IPS-18c (cell line): ENCODE data around the gene IFI16.

Experiments
- H3K4me3 ChIP-seq: 2 replicates; pipeline ENCODE4 v1.7.0; 2013; ENCODE audit warnings: low read depth, mild to moderate bottlenecking, low read length, moderate library complexity; ENCODE audit not compliant: insufficient read depth
- H3K9me3 ChIP-seq: one replicate; pipeline ENCODE4 v1.6.1; 2013; ENCODE audit warnings: mild to moderate bottlenecking, low read length, moderate library complexity; ENCODE audit not compliant: control insufficient read depth, insufficient read depth

IFI16 gene

GRCh38 chr1:159009704-159010361 lies at the start of gene IFI16:
Gene IFI16 (plus strand): TSS chr1:159009907. CDS start chr1:159014681, 4,774 bp downstream.
- H3K4me3 ChIP-seq = no peak within 1 kb of the TSS
- no peaks in the 10 kb centered on the region for H3K9me3 ChIP-seq

- no peaks in the 10 kb centered on the region for H3K9me3 ChIP-seq
These were observed 48.5 kb upstream of the IFI16 start for GRCh38 chr1:158961178-158961577.

GRCh38 chr1:158962983-158963382 lies 46.7 kb upstream of the IFI16 start:
- no peak overlapping the region for H3K4me3 ChIP-seq
- H3K9me3 ChIP-seq = no peaks in the 10 kb centered on the region

More at GRCh38 chr1:158961178-158961577, 48.5 kb upstream of the IFI16 start:
- H3K4me3 ChIP-seq = no peak overlapping the region

GRCh38 chr1:158969166-158969565 lies 40.5 kb upstream of the IFI16 start:
- no peak overlapping the region for H3K4me3 ChIP-seq
- H3K9me3 ChIP-seq = no peaks in the 10 kb centered on the region

GRCh38 chr1:158969855-158970254 lies 39.9 kb upstream of the IFI16 start:
- no peak overlapping the region for H3K4me3 ChIP-seq
- no peaks in the 10 kb centered on the region for H3K9me3 ChIP-seq

GRCh38 chr1:158972841-158973240 lies 36.9 kb upstream of the IFI16 start:
- Histone ChIP-seq H3K9me3 (no peaks in the 10 kb centered on the region), H3K4me3 (no peak overlapping the region)

- no peaks in the 10 kb centered on the region for H3K9me3 ChIP-seq
- H3K4me3 ChIP-seq = no peak overlapping the region
These were observed 33.5 kb upstream of the IFI16 start for GRCh38 chr1:158976219-158976618.

- H3K9me3 ChIP-seq = no peaks in the 10 kb centered on the region
- no peak overlapping the region for H3K4me3 ChIP-seq
These were observed 31.0 kb upstream of the IFI16 start for GRCh38 chr1:158978730-158979129.

GRCh38 chr1:158979229-158979628 lies 30.5 kb upstream of the IFI16 start:
- H3K4me3 ChIP-seq = no peak overlapping the region
- H3K9me3 ChIP-seq = no peaks in the 10 kb centered on the region

- Histone ChIP-seq H3K4me3 (no peak overlapping the region), H3K9me3 (no peaks in the 10 kb centered on the region)
These were observed 26.5 kb upstream of the IFI16 start for GRCh38 chr1:158983235-158983634.

GRCh38 chr1:158984386-158984785 lies 25.3 kb upstream of the IFI16 start:
- no peaks in the 10 kb centered on the region for H3K9me3 ChIP-seq
- H3K4me3 ChIP-seq = no peak overlapping the region

- Histone ChIP-seq H3K4me3 (no peak overlapping the region), H3K9me3 (no peaks in the 10 kb centered on the region)
These were observed 20.3 kb upstream of the IFI16 start for GRCh38 chr1:158989424-158989823.

GRCh38 chr1:158992787-158993312 lies 16.9 kb upstream of the IFI16 start:
- no peak overlapping the region for H3K4me3 ChIP-seq
- H3K9me3 ChIP-seq = no peaks in the 10 kb centered on the region

GRCh38 chr1:158996998-158997397 lies 12.7 kb upstream of the IFI16 start:
- no peaks in the 10 kb centered on the region for H3K9me3 ChIP-seq
- H3K4me3 ChIP-seq = no peak overlapping the region

- Histone ChIP-seq H3K4me3 (no peak overlapping the region), H3K9me3 (no peaks in the 10 kb centered on the region)
These were observed 11.5 kb upstream of the IFI16 start for GRCh38 chr1:158998037-158998780.

- peak overlapping the region; percentile 9; the same call in 1 of the 2 replicates for H3K4me3 ChIP-seq
- H3K9me3 ChIP-seq = no peaks in the 10 kb centered on the region
These were observed 10.9 kb upstream of the IFI16 start for GRCh38 chr1:158998781-158999161.

- peak overlapping the region; percentile 37; the same call in 1 of the 2 replicates for H3K4me3 ChIP-seq
- H3K9me3 ChIP-seq = no peaks in the 10 kb centered on the region
These were observed 10.2 kb upstream of the IFI16 start for GRCh38 chr1:158999316-159000069.

GRCh38 chr1:159000070-159000409 lies 9.7 kb upstream of the IFI16 start:
- peak overlapping the region; percentile 37; the same call in 1 of the 2 replicates for H3K4me3 ChIP-seq
- H3K9me3 ChIP-seq = no peaks in the 10 kb centered on the region
